EL (cell line): ENCODE results near the gene BRAT1.

Source experiments
- DNase-seq: peaks from one replicate; pipeline ENCODE4 v3.0.0-alpha.2; 2016

The BRAT1 gene

GRCh38 chr7:2559283-2559950 lies 4.1 kb upstream of the BRAT1 start:
- DNase-seq, result no peak

GRCh38 chr7:2558629-2559282 lies 3.4 kb upstream of the BRAT1 start, which contains the start of gene IQCE:
Gene IQCE, plus strand, starts transcription at chr7:2558979. Its CDS starts 203 bp downstream, at chr7:2559182.
- peak; percentile 87 for DNase-seq

- DNase-seq, result no peak
Observed at GRCh38 chr7:2554661-2555111, 638 bp downstream of the BRAT1 start.

- no peak for DNase-seq
Observed at GRCh38 chr7:2553831-2554581, 1.3 kb downstream of the BRAT1 start.

- DNase-seq, result no peak
Observed at GRCh38 chr7:2553108-2553507, 2.2 kb downstream of the BRAT1 start.

- DNase-seq, result no peak
Observed at GRCh38 chr7:2551418-2551817, 3.9 kb downstream of the BRAT1 start.

- no peak for DNase-seq
Observed at GRCh38 chr7:2546776-2547586, 8.3 kb downstream of the BRAT1 start.

- no peak for DNase-seq
Observed at GRCh38 chr7:2545746-2546425, 9.4 kb downstream of the BRAT1 start.

GRCh38 chr7:2544541-2545188 lies 10.7 kb downstream of the BRAT1 start:
- DNase-seq, result no peak

GRCh38 chr7:2542916-2543871 lies 12.1 kb downstream of the BRAT1 start:
- no peak for DNase-seq

GRCh38 chr7:2542011-2542915 lies 13.1 kb downstream of the BRAT1 start:
- DNase-seq, result no peak

GRCh38 chr7:2541291-2542010 lies 13.9 kb downstream of the BRAT1 start:
- no peak for DNase-seq

GRCh38 chr7:2540641-2541051 lies 14.7 kb downstream of the BRAT1 start:
- no peak for DNase-seq

GRCh38 chr7:2540133-2540532 lies 15.2 kb downstream of the BRAT1 start:
- DNase-seq, result no peak

GRCh38 chr7:2539031-2539911 lies 16.1 kb downstream of the BRAT1 start:
- DNase-seq, result no peak

- DNase-seq, result no peak
Observed at GRCh38 chr7:2537981-2538851, 17.1 kb downstream of the BRAT1 start.
